COLO668 (cell line): ENCODE data around the gene TEX2.
"Not testable (repeated sequence)": the region's sequence is repeated elsewhere in the genome, so short reads cannot be mapped to it uniquely, and the experiment has no call there.

ENCODE experiments used
- DNase-seq: peaks from one replicate; lab custom pipeline; 2025; ENCODE audit not compliant: unreplicated experiment; lab: John Stamatoyannopoulos, UW

Gene TEX2

DNA sequence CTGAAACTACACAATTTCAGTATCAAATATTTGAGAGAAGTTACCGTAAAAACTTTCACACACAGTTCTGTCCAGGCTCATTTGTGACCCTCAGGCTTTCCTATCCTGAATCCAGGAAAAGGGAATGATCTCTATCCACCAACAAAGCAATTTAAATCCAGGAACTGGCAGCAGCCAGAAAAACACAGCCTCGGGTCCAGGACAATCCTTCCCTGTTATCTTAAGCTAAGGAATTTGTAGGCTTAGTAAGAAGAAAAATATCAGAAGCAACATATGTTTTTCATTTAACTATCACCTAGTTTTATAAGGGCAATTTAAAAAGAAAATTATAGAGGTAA lies 47.1 kb downstream of the TEX2 start:
- DNase-seq = no peak

DNA sequence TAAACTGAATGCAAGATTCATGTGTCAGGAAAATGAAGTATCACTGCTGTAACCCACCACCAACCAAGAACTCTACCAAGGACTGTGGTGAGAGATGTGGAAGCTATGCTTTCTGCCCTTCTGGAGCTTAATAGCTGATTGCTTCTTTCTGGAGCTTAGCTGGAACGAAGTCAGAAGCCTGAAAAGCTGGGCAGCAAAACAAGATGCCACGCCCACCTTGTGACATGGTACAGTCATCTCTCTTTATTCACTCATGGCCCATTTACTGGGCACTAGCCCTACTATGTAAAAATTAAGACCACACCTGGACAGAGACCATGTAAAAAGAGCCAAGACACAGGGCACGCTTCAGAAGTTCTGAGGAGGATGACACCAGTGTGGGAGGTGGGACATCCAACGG lies 48.1 kb downstream of the TEX2 start:
- no peak for DNase-seq

DNA sequence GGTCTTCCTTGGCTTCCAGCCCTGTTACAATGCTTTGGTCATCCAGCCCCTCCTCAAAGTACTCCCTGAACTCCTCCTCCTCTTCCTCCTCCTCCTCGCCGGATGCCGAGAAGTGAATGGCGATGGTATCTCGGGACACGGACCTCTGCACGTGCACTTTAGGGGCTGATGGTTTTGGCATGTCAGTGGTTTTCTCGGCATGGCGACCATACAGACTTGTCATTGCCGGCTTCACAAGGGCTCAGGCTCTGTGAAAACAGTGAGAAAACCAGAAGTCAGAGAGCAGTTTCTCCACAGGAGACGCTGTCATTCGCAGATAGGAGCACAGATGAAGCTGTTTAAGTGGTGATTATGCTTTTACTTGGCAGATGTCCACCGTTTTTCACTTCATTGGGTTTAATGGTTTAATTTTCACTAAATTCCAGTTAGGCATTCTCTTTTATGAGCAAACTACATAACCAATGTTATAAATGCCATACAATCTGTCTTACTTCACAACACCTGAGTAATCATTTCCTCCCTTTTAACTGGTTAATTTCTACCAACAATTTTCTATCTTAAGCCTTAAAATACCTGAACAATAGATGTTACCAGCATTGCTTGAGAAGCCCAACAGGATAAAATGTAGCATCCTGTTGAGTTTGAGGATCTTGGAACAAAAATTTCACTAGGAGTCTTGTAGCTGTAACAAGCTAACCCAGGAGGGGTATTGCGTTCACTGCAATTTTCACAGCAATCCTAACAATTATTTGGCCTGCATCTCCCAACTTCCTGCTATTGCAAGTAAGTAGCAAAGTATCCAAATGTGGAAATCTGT lies 48.9 kb downstream of the TEX2 start:
- no peak for DNase-seq

DNA sequence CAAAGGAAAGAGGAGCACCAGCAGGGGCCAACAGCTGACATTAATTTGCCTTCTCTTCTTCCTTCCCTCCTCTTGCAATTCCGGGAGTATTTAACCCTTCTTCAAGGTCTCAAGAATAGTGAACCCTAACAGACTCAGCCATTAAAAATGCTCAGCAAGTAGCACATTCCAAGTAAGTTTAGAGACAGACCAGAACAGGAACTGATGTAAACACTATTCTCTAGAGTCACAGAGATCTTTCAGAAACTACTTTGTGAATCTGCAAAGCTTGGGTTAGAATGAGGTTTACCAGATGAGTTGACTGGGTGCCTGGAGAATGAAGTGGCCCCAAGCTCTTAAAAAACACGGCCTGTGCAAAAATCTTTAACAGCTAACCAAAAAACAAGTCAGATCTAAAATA lies 50.9 kb downstream of the TEX2 start:
- no peak for DNase-seq

DNA sequence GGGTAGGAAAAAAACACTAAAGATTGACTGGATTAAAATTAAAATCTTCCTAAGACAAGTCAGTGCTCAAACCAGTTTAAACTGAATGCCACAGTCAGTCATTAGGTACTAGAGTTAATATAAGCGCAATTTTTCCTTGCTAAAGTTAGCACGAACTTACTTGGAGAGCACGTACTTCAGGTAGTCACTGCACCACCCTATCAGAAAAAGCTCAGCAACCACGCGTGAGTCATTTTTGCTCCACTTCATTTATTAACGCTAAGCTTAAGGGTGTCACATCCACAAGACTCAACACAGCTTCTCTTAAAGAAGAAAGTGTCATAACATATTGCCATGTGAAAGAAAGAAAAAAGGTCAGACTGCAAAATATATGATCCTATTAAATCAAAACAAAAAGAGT lies 53.1 kb downstream of the TEX2 start:
- DNase-seq = no peak

DNA sequence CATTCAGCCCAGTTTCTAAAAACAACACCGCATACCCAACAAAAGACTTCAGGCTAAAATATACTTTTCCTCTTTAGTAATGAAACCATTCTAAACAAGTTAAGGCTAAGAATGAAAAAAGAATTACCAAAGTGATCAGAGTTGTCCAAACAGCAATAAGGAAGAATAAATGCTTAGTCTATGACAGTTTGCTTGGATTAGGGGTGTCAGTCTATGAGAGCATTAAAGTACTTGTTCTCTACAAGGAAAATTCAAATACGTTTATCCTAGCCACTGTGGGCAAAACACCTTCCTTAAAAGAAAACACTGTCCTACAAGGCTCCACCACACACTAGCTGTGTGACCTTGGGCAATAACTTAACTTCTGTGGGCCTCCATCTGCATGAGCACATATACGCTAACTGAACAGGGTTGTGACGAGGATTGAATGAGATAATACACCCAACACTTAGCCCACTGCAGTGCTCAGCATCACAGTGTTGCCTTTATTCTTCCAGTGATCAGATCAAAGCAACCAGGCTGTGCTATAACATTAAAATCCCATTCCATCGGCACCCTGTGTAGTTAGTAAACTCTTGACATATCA lies 53.6 kb downstream of the TEX2 start:
- no peak for DNase-seq

DNA sequence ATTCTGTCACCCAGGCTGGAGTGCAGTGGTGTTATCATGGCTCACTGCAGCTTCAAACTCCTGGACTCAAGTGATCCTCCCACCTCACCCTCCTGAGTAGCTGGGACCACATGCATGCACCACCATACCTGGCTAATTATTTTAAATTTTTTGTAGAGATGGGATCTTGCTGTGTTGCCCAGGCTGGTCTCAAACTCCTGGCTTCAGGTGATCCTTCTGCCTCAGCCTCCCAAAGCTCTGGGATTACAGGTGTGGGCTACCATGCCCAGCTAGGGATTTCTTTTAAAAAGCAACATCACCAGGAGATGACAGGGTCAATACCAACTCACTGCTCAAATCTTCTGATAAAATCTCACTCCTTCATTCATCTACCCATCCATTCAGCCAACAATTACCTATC lies 54.4 kb downstream of the TEX2 start:
- DNase-seq = not testable (repeated sequence)

DNA sequence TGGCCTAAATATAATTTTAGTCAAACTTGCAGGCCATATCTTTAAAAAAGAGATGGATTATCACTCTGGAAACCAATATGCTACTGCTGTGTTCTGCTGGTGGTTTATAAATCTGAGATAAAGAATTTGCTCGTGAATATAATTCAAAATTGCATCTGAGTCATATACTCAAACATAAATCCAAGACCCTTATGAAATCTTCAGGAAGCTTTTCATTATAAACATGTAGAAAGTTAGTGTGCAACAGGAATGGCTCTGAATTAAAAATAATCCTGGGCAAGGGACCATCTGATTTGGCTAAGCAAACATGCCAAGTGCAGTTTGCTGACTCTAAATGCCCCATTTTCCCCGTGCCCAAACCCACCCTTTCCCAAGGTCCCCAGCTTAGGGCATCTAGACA lies 57.3 kb downstream of the TEX2 start:
- DNase-seq = no peak

DNA sequence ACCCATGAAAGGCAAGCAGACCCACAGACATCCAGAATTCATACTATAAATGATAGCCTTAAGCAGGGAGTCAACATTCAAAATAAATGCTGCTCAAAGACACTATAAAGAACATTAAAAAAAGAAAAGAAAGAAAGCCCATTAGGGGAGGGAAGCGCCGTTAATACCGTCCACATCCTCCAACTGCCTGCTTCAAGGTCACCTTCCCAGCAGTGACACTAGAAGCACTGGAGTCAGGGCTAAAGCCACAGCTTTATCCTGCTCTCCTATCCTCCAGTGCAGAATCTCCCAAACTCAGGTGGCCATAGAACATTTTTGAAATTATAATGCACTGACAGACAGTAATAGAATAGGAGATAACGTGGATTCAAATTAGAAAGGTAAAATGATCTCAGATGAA lies 59.4 kb downstream of the TEX2 start:
- no peak for DNase-seq

DNA sequence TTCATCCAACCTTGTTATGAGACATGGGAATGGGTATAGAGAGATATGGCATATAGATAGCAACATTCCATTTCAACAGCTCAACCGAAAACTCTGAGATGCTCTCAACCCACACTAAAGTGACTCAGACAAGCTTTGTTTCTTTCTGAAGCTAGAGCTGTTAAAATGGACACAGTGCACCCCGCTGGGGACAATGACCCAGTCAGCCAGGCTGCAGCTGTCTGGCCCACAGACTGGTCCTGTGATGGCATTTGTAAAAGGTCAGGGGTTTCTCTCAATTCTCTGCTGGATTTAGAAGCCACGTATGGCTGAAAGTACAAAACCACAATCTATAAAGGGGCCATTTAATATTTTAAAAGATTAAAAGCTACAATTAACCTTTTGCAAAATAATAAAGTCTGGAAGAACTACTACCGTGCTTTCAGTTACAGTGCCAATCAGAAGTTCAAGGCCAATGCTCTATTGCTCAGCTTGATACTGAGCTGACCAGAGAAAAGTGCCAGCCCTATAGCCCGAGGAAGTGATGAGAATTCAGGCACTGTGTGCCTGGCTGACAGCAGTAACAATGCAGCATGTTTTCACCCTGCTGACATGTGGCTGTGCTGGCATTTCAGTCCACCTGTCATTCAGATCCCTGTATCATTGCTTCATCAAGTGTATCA lies 60.2 kb downstream of the TEX2 start:
- DNase-seq = no peak

DNA sequence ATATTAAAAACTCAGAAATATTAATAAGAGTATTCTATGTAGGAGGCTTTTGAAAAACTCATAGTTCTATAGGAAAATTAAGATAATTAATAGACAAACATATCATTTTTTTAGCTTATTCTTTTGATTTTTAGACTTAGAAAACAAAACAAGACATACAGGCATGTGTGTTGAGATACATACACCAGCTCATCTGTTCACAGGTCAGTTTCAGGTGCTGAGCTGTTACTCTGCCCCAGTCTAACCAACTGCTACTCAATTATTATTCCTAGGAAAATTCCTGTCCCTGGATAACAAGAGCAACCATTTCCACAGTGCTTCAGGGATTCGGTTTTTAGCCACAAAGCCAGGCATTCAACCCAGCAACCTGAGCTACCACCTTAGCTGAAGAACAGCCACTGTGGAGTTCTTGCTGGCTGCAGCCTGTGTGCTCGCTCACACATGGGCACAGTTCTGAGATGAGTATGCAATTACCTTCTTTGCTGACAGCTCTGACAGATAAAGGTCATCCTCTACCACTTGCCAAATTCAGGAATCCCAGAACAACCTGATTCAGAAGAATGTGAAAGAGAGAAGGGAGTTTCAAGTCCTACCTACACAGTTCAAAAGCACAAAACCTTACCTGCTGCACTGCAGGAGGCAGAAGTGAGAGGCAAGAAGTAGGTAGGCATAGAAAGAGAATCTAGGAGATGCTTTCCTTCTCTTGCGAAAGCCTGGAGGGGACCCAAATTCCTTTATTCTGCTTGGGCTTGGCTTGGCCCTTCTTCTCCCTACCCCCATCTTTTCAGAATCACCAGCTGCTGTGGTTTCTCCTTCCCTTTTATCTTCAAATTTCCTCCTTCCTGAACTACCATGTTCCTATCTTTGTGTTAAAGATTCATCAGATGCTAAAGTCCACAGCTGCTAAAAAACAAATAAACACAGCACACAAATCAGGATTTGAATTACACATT lies 62.7 kb downstream of the TEX2 start:
- no peak for DNase-seq

DNA sequence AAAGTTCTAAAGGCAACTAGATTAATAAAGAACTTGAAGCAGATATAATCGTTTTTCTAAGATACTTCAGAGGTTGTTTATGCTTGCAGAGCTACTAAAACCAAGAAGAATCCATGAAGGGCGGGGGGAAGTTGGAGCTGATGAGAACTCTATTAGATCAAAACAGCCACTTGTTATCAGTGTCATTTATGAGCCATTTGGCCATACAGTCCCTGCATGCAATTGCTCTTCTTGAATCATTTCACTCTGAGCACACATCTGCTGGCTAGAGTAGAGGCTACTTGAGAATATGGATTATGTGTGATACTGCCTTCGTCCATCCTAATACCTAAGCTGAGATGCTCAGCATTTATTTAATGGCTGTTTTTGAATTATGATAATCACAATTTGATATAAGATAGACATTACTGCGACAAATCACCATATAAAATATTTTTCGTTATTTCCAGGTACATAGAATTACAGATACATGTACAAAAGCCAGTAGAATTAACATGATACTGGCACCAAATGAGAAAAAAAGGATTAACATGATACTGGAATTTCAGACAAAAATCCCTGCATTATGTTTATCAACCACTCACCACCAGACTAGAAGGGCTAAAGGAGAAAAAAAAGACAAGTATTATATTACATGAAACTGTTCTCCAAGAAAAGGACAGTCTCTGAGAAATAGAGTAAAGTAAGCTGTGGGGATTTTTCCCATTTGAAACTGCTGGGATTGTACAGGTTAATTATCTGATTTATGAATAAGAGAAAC lies 64.5 kb downstream of the TEX2 start:
- no peak for DNase-seq

DNA sequence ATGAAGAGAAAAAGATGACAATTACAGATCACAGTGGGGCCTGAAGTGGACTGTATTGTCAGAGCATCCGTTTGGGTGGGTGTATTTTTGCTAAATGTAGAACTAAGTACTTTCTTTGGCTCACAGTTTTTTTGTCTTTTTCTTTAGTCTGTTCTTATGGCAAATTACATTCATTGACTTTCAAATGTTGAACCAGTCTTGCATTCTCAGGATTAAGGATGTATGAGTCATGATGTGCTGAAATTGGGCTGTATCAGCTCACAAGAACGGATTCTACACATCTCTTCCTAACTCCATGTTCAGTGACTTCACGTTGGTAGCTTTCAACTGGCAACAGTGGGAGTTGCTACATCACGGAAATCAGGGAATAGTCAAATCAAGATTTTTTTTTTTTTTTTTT lies 66.5 kb downstream of the TEX2 start:
- no peak for DNase-seq

DNA sequence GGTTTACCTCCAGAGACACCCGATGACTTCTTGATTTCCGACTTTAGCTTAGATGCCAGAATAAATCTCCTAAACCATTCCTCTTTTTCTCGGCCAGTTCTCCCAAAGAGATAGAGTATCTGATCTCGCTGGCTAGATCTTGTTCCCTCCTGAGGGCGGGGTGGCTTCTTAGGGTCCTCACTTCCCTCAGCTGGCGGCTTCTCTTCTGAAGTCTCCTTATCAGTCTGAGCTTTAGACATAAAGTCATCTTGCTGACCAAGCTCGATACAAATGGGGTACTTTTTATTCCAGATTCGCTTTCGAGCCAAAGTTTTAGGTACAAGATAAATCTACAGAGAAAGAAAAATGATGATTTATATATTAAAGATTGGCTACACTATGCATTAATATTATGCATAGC lies 69.5 kb downstream of the TEX2 start:
- DNase-seq = no peak

DNA sequence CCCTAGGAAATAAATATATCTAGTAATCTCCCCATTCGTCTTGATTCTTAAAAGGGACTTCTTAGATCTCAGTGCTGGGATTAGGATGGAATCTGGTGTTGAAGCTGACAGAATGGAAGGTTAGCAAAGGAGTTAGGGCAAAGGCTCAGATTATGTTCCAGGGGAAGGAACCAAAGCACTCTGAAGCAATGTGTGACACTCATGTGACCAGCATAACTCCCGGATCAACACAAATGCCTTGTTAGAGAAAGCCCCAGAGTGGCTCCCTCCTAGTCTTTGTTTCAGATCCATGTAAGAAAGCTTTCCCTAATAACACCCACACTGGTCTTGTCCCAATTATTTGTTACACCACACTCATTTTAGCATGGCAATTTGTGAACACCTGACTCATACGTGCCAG lies 70.5 kb downstream of the TEX2 start:
- no peak for DNase-seq

DNA sequence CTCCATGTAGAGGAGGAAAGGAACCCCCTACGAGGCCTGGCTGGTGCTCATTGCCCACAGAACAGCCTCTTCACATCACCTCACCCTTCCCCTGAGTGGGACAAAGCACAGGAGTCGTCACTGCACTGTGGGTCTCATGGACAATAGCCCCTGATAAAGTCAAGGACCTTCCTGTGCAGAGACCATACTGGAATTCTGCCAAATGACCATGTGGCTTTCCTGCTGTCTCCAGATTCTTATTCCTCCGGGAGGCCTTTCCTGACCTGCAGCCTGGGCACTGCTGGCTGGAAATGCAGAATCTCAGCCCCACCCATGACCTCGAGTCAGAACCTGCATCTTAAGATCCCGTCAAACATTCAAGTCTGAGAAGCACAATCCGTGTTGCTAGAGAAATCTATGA lies 72.6 kb downstream of the TEX2 start:
- DNase-seq = no peak

DNA sequence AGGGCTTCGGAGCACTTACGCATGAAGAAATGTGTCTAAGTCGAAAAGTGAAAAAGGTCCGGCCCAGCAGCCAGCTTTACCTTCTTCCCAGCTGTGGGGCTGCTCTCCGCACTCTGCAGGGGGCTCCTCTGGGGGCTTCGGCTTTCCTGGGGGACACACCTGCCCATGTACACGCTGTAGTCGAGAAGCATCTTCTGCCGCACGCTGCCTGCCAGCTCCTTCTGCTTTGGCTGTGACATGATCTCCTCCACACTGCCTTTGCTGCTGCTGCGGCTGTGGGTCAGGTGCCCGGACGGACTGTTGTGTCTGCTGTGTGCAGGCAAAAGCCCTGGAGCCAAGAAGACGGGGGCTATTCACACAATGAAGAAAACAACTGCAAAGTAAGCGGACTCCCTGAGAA lies 75.0 kb downstream of the TEX2 start:
- DNase-seq = no peak

DNA sequence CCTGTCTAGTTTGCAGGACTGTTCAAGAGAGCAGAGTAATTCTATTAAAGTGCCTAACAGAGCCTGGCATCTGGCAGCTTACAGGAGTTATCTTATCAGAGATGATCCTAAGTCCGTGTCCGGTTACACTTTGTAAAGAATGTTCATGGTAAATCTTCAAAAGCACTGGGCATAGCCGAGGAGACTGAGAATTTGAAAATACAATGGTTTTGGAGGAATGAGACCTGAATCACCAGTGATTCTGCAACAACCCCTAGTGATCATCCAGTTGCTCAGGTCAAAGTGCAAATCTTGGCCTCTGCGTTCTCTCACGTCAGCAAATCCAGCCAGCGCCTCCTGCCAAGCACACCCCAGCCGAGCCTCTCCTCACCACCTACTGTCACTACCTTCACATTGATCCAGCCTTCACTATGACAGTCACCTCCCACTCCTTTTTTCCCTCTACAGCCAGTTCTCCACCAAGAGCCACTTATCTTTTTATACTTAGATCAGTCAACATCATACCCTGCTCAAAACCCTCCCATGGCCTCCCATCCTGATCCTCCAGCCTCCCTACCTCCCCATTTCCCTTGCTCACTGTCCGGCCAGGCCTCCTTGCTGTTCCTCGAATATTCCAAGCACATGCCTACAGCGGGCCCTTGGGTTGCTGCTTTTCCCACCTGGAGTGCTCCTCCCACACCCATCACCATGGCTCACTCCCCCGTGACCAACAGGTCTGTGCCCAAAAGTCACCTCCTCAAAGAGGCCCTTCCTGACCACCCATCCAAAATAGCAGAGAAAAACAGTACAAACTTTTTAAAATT lies 75.8 kb downstream of the TEX2 start:
- no peak for DNase-seq

DNA sequence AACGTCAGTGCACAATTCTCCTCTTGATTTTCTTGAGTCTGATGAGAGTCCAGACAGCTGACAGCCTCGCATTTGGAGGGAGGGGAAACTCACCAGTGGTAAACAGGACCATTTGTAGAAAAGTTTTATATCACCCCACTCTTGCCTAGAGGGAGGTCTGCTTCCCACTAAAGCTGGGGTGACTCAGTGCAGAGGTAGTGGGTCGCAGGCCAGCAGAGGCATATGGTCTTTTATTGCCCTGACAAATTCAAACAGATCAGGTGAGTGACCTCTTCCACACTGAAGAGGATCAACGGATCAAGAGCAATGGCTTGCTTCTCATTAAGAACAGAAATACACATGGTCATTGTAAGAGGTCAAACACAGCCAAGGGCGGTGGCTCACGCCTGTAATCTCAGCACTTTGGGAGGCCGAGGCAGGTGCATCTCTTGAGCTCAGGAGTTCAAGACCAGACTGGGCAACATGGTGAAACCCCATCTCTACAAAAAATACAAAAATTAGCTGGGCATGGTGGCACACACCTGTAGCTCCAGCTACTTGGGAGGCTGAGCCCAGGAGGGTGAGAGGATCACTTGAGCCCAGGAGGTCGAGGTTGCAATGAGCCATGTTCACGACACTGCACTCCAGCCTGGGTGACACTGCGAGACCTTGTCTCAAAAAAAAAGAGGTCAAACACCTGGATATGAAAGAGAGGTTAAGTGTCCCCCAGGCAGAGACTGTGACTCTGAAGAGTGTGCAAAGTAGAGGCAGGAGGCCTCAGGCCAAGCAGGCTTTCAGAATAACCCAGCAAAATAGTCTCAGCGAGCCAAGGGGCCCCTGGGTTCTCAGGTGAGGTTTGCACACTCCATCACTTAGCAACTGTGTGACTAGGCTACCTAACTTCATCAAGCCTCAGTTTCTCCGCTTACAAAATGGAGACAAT lies 76.6 kb downstream of the TEX2 start:
- no peak for DNase-seq
